OCI-LY3 (cell line): ENCODE data around the gene HSF2BP.
"Not testable (repeated sequence)": the region's sequence is repeated elsewhere in the genome, so short reads cannot be mapped to it uniquely, and the experiment has no call there.

Experiments used
- H2AFZ ChIP-seq: fragments of 200-600, 300-600 bp; shearing (Covaris generic); 2 replicates; pipeline ENCODE4 v1.6.0; 2014; ENCODE audit warnings: antibody characterized with exemption, low read depth, low read length
- H3K27ac ChIP-seq: fragments of 200-600, 300-600 bp; sonication (generic); 2 replicates; pipeline ENCODE4 v1.5.1; 2014; ENCODE audit warnings: mild to moderate bottlenecking, low read length, moderate library complexity, mixed read lengths
- H3K27me3 ChIP-seq: fragments of 200-600, 300-600 bp; sonication (generic); 2 replicates; pipeline ENCODE4 v1.6.1; 2014; ENCODE audit warnings: low read depth, low read length, mixed read lengths
- H3K36me3 ChIP-seq: fragments of 200-600, 300-600 bp; sonication (generic); replicated peaks from 2 replicates; pipeline ENCODE3; 2014; ENCODE audit warnings: low read depth, low read length, mixed read lengths
- H3K4me1 ChIP-seq: fragments of 300-600, 200-600 bp; sonication (generic); 2 replicates; pipeline ENCODE4 v1.6.1; 2014; ENCODE audit warnings: low read length, mixed read lengths
- H3K4me2 ChIP-seq: fragments of 200-600, 300-600 bp; sonication (generic); 2 replicates; pipeline ENCODE4 v1.6.1; 2014; ENCODE audit warnings: low read length, mixed read lengths
- H3K4me3 ChIP-seq: fragments of 300-600, 200-600 bp; sonication (generic); 2 replicates; pipeline ENCODE4 v1.5.1; 2014; ENCODE audit warnings: antibody characterized with exemption, mild to moderate bottlenecking, low read length, moderate library complexity
- H3K79me2 ChIP-seq: fragments of 300-600, 200-600 bp; shearing (Covaris generic); 2 replicates; pipeline ENCODE4 v1.6.1; 2014; ENCODE audit warnings: mild to moderate bottlenecking, low read length, mixed read lengths
- H3K9ac ChIP-seq: fragments of 300-600, 200-600 bp; shearing (Covaris generic); 2 replicates; pipeline ENCODE4 v1.6.0; 2014; ENCODE audit warnings: mild to moderate bottlenecking, low read length, moderate library complexity
- H3K9me3 ChIP-seq: fragments of 200-600, 300-600 bp; shearing (Covaris generic); 2 replicates; pipeline ENCODE4 v1.6.1; 2014; ENCODE audit warnings: low read length, mixed read lengths; ENCODE audit not compliant: insufficient read depth
- H4K20me1 ChIP-seq: fragments of 200-600, 300-600 bp; sonication (generic); 2 replicates; pipeline ENCODE4 v1.6.1; 2016; ENCODE audit warnings: low read length, mixed read lengths; ENCODE audit not compliant: insufficient read depth
- EZH2phosphoT487 ChIP-seq: fragments of 200-600 bp; shearing (Covaris generic); IDR thresholded peaks from 2 replicates; pipeline ENCODE4 v1.6.1; 2018; ENCODE audit warnings: antibody characterized with exemption, mixed run types, low read depth
- TF ChIP-seq, protein P1 (sequence below): fragments of 200-600, 300-600 bp; sonication (generic); IDR thresholded peaks from 2 replicates; pipeline ENCODE4 v1.5.1; 2014; ENCODE audit warnings: antibody characterized with exemption, low read length, low read depth

HSF2BP gene

DNA sequence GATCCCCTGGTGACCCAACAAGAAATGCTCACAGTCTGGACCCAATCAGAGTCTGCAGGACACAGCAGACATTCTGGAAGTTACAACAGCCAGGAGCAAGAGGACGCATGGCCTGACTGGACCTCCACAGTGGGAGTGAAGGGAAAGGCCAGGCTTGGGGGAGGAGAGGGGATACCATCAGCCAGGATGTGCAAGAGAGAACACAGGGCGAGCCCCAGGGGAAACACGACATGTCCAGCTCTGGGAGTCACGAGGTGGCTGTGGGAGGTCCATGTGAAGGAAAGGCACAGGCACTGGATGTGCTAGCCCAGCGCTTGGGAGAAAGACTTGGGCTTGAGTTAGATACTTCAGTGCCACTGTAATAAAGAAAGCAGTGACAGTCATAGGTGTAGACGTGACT is 87.3 kb downstream of the HSF2BP start:
- Histone ChIP-seq H2AFZ (no peak overlapping the region), H3K27ac (no peak overlapping the region), H3K27me3 (no peaks in the 10 kb centered on the region), H3K4me1 (no peaks in the 10 kb centered on the region), H3K9ac (no peak overlapping the region), H3K4me3 (no peak overlapping the region), H3K36me3 (no peaks in the 10 kb centered on the region), H3K4me2 (no peak overlapping the region), H4K20me1 (no peaks in the 10 kb centered on the region), H3K9me3 (no peaks in the 10 kb centered on the region), H3K79me2 (no peaks in the 10 kb centered on the region)
- no peak for TF ChIP-seq EZH2phosphoT487
- TF ChIP-seq, protein P1, sequence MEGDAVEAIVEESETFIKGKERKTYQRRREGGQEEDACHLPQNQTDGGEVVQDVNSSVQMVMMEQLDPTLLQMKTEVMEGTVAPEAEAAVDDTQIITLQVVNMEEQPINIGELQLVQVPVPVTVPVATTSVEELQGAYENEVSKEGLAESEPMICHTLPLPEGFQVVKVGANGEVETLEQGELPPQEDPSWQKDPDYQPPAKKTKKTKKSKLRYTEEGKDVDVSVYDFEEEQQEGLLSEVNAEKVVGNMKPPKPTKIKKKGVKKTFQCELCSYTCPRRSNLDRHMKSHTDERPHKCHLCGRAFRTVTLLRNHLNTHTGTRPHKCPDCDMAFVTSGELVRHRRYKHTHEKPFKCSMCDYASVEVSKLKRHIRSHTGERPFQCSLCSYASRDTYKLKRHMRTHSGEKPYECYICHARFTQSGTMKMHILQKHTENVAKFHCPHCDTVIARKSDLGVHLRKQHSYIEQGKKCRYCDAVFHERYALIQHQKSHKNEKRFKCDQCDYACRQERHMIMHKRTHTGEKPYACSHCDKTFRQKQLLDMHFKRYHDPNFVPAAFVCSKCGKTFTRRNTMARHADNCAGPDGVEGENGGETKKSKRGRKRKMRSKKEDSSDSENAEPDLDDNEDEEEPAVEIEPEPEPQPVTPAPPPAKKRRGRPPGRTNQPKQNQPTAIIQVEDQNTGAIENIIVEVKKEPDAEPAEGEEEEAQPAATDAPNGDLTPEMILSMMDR = no peak

DNA sequence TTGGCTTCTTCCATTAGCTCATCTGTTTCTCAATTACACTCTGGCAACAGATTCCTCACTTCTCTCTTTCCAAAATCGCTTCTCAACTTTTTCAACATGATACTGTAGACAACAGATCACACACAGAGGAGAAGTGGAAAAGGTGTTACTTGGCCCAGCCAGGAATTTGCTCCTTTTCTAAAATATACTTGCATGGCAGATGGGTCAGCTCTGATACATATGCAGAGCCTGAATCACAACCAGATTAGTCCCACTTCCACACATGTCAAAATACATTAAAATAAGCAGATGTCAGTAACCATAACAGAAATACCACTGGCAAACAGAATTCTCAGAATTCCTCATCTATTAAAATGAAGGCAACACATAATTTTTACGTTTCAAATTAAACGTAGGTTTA is 89.1 kb downstream of the HSF2BP start:
- not testable (repeated sequence) for H3K36me3 ChIP-seq, H3K4me3 ChIP-seq, H3K9me3 ChIP-seq, H3K27ac ChIP-seq, H3K79me2 ChIP-seq, H3K4me1 ChIP-seq, H4K20me1 ChIP-seq, H2AFZ ChIP-seq, H3K27me3 ChIP-seq, H3K9ac ChIP-seq, H3K4me2 ChIP-seq

DNA sequence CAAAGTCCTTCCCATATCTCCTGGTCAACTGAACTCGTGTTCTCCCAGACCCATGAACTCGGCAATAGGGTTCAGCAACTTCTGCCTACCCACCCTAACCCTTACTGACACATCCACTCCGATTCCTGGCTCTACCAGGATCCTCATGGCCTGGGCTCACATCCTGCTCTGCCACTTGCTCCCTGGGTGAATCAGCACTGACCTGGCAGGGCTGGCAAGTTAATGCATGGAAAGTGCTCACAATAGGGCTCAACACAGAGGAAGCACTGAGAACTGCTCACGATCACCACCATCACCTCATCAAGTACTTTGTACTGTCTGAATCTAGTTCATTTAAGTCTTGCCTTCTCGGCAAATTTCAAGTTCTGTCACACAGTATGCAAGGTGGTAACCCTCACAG is 96.8 kb downstream of the HSF2BP start:
- H3K36me3 ChIP-seq, H3K9me3 ChIP-seq, H3K4me1 ChIP-seq, H3K79me2 ChIP-seq, H3K9ac ChIP-seq, H3K27ac ChIP-seq, H3K27me3 ChIP-seq, H3K4me2 ChIP-seq, H3K4me3 ChIP-seq, H4K20me1 ChIP-seq, H2AFZ ChIP-seq: not testable (repeated sequence)

DNA sequence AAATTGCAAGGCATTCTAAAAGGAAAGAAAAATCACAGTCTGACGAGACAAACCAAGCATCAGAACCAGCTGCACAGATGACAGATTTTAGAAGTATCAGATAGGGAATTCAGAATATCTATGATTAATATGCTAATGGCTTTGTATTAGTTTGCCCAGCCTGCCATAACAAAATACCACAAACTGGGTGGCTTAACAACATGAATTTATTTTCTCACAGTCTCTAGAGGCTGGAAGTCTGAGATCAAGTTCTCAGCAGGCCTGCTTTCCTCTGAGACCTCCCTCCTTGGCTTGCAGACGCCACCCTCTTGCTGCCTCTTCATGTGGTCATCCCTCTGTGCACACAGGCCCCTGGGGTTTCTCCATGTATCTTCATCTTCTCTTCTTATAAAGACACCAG is 118.7 kb downstream of the HSF2BP start:
- H3K4me3 ChIP-seq, H3K4me1 ChIP-seq, H3K27me3 ChIP-seq, H3K36me3 ChIP-seq, H3K9me3 ChIP-seq, H3K9ac ChIP-seq, H2AFZ ChIP-seq, H3K79me2 ChIP-seq, H3K4me2 ChIP-seq, H3K27ac ChIP-seq, H4K20me1 ChIP-seq: not testable (repeated sequence)

DNA sequence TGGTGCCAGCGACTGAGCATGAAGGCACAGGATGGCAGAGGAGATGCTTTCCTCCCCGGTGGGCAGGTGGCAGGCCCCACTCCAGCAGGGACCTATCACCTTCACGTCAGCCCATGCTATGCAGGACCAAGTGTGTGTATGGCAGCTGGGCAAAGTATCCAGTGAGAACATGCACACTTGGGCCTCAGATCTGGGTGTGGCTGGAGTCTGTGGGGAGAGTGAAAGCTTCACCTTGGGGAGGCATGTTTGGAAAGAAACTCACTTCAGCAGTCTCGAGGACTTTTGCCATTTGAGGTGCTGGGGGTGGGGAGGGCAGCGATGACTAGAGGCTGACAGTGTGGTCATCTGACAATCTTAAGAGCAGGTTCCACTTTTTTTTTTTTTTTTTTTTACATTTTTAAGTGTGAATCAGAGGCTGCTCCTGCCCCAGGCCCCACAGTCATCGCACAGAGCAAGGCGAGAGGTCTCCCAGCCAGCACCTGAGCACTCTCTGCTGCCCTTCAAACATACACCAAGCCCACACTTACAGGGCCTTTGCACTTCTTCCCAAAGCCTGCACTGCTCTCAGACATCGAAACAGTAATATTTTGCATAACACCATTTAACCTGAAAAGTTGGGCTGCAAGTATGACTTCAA is 136.7 kb downstream of the HSF2BP start:
- H3K36me3 ChIP-seq, H3K9me3 ChIP-seq, H3K4me1 ChIP-seq, H2AFZ ChIP-seq, H3K27ac ChIP-seq, H3K4me2 ChIP-seq, H3K4me3 ChIP-seq, H3K79me2 ChIP-seq, H4K20me1 ChIP-seq, H3K9ac ChIP-seq, H3K27me3 ChIP-seq: not testable (repeated sequence)

DNA sequence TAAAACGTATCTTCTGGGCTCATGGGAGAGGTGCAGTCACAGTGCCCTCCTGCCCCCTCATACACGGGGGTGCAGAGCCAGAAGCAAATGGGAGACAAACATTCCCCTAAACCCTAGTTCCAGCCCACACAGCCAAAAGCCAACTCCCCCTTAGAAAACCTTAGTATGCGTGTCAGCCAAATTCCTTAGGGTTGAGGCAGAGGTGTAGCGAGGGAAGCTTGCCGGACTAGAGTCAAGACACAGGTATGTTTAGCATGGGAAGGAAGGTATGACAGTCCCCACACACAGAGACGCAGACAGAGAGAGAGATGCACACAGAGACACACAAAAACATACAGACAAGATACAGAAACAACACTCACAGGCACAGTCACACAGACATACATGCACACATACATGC is 141.6 kb downstream of the HSF2BP start:
- H3K9ac ChIP-seq, H3K9me3 ChIP-seq, H2AFZ ChIP-seq, H3K36me3 ChIP-seq, H3K27ac ChIP-seq, H3K4me3 ChIP-seq, H3K79me2 ChIP-seq, H3K4me2 ChIP-seq, H3K4me1 ChIP-seq, H3K27me3 ChIP-seq, H4K20me1 ChIP-seq: not testable (repeated sequence)

DNA sequence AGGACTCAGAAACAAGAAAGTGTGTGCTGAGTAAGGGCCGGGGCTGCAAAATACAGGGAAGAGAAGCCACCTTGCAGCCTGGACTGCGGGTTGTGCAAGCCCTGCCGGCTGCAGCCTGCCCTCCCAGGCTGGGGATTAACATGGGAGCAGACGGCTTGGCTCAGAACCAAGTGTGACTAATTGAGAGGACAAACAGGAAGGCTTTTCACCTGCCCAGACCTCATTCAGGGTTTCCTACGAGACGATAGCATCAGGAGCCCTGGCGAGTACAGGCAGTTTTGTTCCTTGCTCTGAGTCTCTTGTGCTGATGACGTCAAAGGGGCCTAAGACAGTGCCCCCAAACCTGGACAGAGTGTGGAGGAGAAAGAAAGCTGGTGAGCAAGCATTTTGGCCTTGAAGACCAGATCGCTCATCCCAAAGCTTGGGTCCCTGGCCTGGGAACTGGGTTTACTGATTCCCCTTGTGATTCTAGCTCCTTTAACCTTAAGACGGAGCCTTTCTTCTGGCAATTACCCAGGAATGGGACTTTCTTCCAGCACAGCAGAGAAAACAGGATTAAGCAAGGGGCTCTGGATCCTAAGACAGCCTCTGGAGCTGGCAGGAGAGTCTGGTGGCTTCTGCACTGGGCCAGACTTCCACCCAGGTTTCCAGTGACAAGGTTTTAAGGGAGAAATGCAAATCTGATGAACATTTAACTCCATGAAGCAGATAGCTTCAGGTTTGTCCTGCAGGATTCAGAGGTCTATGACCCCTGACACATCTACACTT is 142.2 kb downstream of the HSF2BP start:
- H3K27ac ChIP-seq, H3K36me3 ChIP-seq, H3K9me3 ChIP-seq, H4K20me1 ChIP-seq, H3K4me3 ChIP-seq, H3K79me2 ChIP-seq, H3K9ac ChIP-seq, H3K4me1 ChIP-seq, H2AFZ ChIP-seq, H3K27me3 ChIP-seq, H3K4me2 ChIP-seq: not testable (repeated sequence)

DNA sequence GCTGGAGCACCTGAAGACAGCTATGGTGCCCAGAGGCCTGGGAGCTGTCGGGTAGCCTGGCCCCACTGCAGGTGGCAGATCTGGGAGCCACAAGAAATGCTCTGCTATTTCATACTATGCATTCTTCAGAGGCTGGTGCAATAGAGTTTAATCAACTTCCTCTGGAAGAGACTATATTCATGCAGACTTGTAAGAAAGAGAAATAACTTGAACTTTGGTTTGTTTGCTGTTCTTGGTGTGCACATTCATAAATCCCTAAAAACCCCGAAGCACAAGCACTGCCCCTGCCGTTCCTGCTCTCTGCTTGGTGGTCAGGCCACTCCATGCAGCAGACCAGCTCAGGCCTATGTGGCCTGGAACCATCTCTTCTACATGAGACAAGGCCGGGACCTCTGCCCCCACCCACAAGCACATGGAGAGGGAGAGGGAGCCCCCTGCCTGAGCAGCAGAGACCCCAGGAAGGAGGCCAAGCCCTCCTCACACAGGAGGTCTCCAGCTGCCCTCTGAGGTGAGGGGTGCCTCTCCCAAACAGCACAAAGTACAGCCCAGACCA is 142.9 kb downstream of the HSF2BP start:
- H3K4me3 ChIP-seq, H3K4me2 ChIP-seq, H3K27me3 ChIP-seq, H3K4me1 ChIP-seq, H3K36me3 ChIP-seq, H3K9ac ChIP-seq, H3K79me2 ChIP-seq, H4K20me1 ChIP-seq, H2AFZ ChIP-seq, H3K27ac ChIP-seq, H3K9me3 ChIP-seq: not testable (repeated sequence)
